K562 (cell line): ENCODE measurements around the gene CCSER1. TPM values are rescaled to one million over a fixed set of nuclear protein-coding genes. Genes with fewer than 3 reads are reported as not detected.

Experiments
- ETS1 ChIP-seq: conservative IDR thresholded peaks from 2 replicates; pipeline ENCODE4 v1.6.1; 2011; ENCODE audit warnings: low read depth, mild to moderate bottlenecking, low read length; ENCODE audit not compliant: control insufficient read depth
- NKRF ChIP-seq: fragments of 450-650 bp; IDR thresholded peaks from 2 replicates; pipeline ENCODE4 v1.6.1; 2016; ENCODE audit warnings: borderline replicate concordance
- ZBTB40 ChIP-seq, 2 experiments: fragments of 450-650 bp in 1 of 2; sonication (generic) in 1 of 2; formaldehyde crosslinking in 1 of 2; IDR thresholded peaks; 2 replicates each; pipeline versions ENCODE4 v1.7.1 to v1.9.0; 2016 to 2022; ENCODE audit warnings: inconsistent platforms in 1 of 2, mild to moderate bottlenecking in 1 of 2, missing genetic modification reagents in 1 of 2
- ZMIZ1 ChIP-seq, 2 experiments: fragments of 150-350 bp in 1 of 2; IDR thresholded peaks; 2 replicates each; pipeline ENCODE4 v1.6.1; 2012 to 2016; ENCODE audit warnings: low read depth in 2 of 2, low read length in 2 of 2, mild to moderate bottlenecking in 1 of 2, moderate library complexity in 1 of 2
- ZNF121 ChIP-seq: sonication (generic); formaldehyde crosslinking; conservative IDR thresholded peaks from 2 replicates; pipeline ENCODE4 v1.8.0; 2022; ENCODE audit warnings: missing genetic modification reagents
- polyA plus RNA-seq, 8 experiments: library from polyadenylated mRNA; depleted of rRNA in 4 of 8; stranded (reverse) in 5 of 8; unstranded in 3 of 8; fragments of >200 nt; fragmentation: Nextera tagmentation in 2 of 8; fragmentation: Illumina TruSeq in 1 of 8; extraction: Ambion mirVana in 2 of 8; extraction: Trizol in 1 of 8; gene quantifications; 2 replicates each; pipeline versions ENCODE4 v1.2.1 to v1.2.3, GENCODE V29; 2011 to 2014; ENCODE audit warnings: inconsistent platforms in 1 of 8, missing spikeins in 1 of 8
- total RNA-seq, 7 experiments: library from RNA; depleted of rRNA in 6 of 7; stranded (reverse); fragments of >200 nt in 6 of 7; fragmentation: Illumina TruSeq in 2 of 7; extraction: Trizol in 2 of 7; gene quantifications; 2 replicates each; pipeline versions ENCODE4 v1.2.1 to v1.2.3, GENCODE V29; 2011 to 2021; ENCODE audit warnings: low replicate concordance in 1 of 7

CCSER1 gene
- total and polyA plus RNA-seq, 9 of the 15 experiments (the other 6 are each of a cell fraction or from before 2014, with no cell fraction given) = not detected

- TF ChIP-seq ETS1 (no peak), ZMIZ1 (IDR thresholded peaks at IDR 0.05; ENCODE audit: low read depth in 2 of 2, low read length in 2 of 2) (no peak), ZBTB40 (IDR thresholded peaks at IDR 0.05) (no peak), ZBTB40 (CRISPR knock-in tag; IDR thresholded peaks at IDR 0.05) (no peak), ZNF121 (CRISPR knock-in tag) (no peak), NKRF (no peak)
These were observed 456.9 kb downstream of the CCSER1 start (continued) for GRCh38 chr4:90584051-90584450.
